Mesenchymal stem cell (in vitro differentiated cells and primary cell): ENCODE results near the gene OR52W1.

Source experiments
- DNase-seq: peaks from one replicate; pipeline ENCODE4 v3.0.0-alpha.2; 2013
- H2AFZ ChIP-seq: one replicate; pipeline ENCODE4 v1.6.1; 2013; ENCODE audit warnings: low read depth, mild to moderate bottlenecking, control low read depth, inconsistent platforms, low read length, moderate library complexity
- H2AK5ac ChIP-seq: 2 replicates; pipeline ENCODE4 v1.6.1; 2013; ENCODE audit warnings: low read length, moderate library complexity, mild to moderate bottlenecking, inconsistent platforms; ENCODE audit not compliant: severe bottlenecking
- H2BK120ac ChIP-seq: one replicate; pipeline ENCODE4 v1.6.1; 2013; ENCODE audit warnings: low read depth, mild to moderate bottlenecking, inconsistent platforms, low read length, moderate library complexity
- H2BK12ac ChIP-seq, 2 experiments: one replicate each; pipeline ENCODE4 v1.6.1; 2013; ENCODE audit warnings: inconsistent platforms in 2 of 2, low read length in 2 of 2, mild to moderate bottlenecking in 2 of 2, moderate library complexity in 2 of 2, control low read depth in 1 of 2
- H2BK15ac ChIP-seq: one replicate; pipeline ENCODE4 v1.6.1; 2013; ENCODE audit warnings: mild to moderate bottlenecking, low read depth, inconsistent platforms; ENCODE audit not compliant: poor library complexity, severe bottlenecking
- H2BK5ac ChIP-seq: 2 replicates; pipeline ENCODE4 v1.6.1; 2013; ENCODE audit warnings: low read depth, mild to moderate bottlenecking, low read length, control low read depth, inconsistent platforms; ENCODE audit not compliant: poor library complexity, severe bottlenecking
- H3K14ac ChIP-seq, 2 experiments: one replicate each; pipeline ENCODE4 v1.6.1; 2013; ENCODE audit warnings: inconsistent platforms in 2 of 2, low read length in 2 of 2, control low read depth in 1 of 2, mild to moderate bottlenecking in 1 of 2, moderate library complexity in 1 of 2
- H3K18ac ChIP-seq, 2 experiments: one replicate each; pipeline ENCODE4 v1.6.1; 2013; ENCODE audit warnings: inconsistent platforms in 2 of 2, low read length in 2 of 2, control low read depth in 1 of 2, low read depth in 1 of 2, mild to moderate bottlenecking in 1 of 2
- H3K23ac ChIP-seq, 2 experiments: one replicate each; pipeline ENCODE4 v1.6.1; 2013; ENCODE audit warnings: inconsistent platforms in 2 of 2, low read length in 2 of 2, mild to moderate bottlenecking in 2 of 2, moderate library complexity in 2 of 2, control low read depth in 1 of 2
- H3K27ac ChIP-seq: 2 replicates; pipeline ENCODE4 v1.5.1; 2013; ENCODE audit warnings: mild to moderate bottlenecking, moderate library complexity, low read length, control low read depth, inconsistent platforms; ENCODE audit not compliant: poor library complexity, severe bottlenecking
- H3K27me3 ChIP-seq, 2 experiments: 2 replicates each; pipeline versions ENCODE4 v1.6.1 to v1.7.0; 2013; ENCODE audit warnings: low read length in 2 of 2, mild to moderate bottlenecking in 2 of 2, moderate library complexity in 2 of 2, control low read depth in 1 of 2, inconsistent platforms in 1 of 2; ENCODE audit not compliant: control insufficient read depth in 1 of 2, insufficient read depth in 1 of 2
- H3K36me3 ChIP-seq, 2 experiments: 2 replicates each; pipeline versions ENCODE4 v1.6.1 to v1.7.0; 2013; ENCODE audit warnings: low read length in 2 of 2, control low read depth in 1 of 2, inconsistent platforms in 1 of 2, low read depth in 1 of 2, mild to moderate bottlenecking in 1 of 2; ENCODE audit not compliant: insufficient read depth in 2 of 2, control insufficient read depth in 1 of 2
- H3K4ac ChIP-seq, 2 experiments: one replicate each; pipeline ENCODE4 v1.6.1; 2013; ENCODE audit warnings: inconsistent platforms in 2 of 2, low read length in 2 of 2, mild to moderate bottlenecking in 2 of 2, moderate library complexity in 2 of 2, control low read depth in 1 of 2, low read depth in 1 of 2
- H3K4me1 ChIP-seq: 2 replicates; pipeline ENCODE4 v1.6.1; 2013; ENCODE audit warnings: low read depth, low read length, control low read depth; ENCODE audit not compliant: control insufficient read depth, insufficient read depth
- H3K4me2 ChIP-seq: 2 replicates; pipeline ENCODE4 v1.6.1; 2013; ENCODE audit warnings: low read length, mild to moderate bottlenecking, inconsistent platforms; ENCODE audit not compliant: poor library complexity, severe bottlenecking
- H3K4me3 ChIP-seq, 2 experiments: 2 replicates each; pipeline versions ENCODE4 v1.5.1 to v1.7.0; 2013; ENCODE audit warnings: low read length in 2 of 2, mild to moderate bottlenecking in 2 of 2, control low read depth in 1 of 2, low read depth in 1 of 2; ENCODE audit not compliant: insufficient read depth in 1 of 2
- H3K79me1 ChIP-seq: replicated peaks from 2 replicates; pipeline ENCODE4 v1.6.1; 2013; ENCODE audit warnings: mild to moderate bottlenecking, control low read depth, low read length, inconsistent platforms; ENCODE audit not compliant: poor library complexity, severe bottlenecking
- H3K9ac ChIP-seq: 2 replicates; pipeline ENCODE4 v1.7.0; 2013; ENCODE audit warnings: mild to moderate bottlenecking, low read length, moderate library complexity
- H3K9me3 ChIP-seq: 2 replicates; pipeline ENCODE4 v1.7.0; 2013; ENCODE audit warnings: mild to moderate bottlenecking, low read length; ENCODE audit not compliant: control insufficient read depth
- H4K8ac ChIP-seq: one replicate; pipeline ENCODE4 v1.6.1; 2013; ENCODE audit warnings: inconsistent platforms, mild to moderate bottlenecking, low read length, moderate library complexity
- H4K91ac ChIP-seq: one replicate; pipeline ENCODE4 v1.6.1; 2013; ENCODE audit warnings: mild to moderate bottlenecking, low read length, inconsistent platforms
- WGBS: methylation state at CpG from one replicate; pipeline ENCODE4 v1.1.7; 2013; ENCODE audit warnings: mixed read lengths; 5-methylcytosine and 5-hydroxymethylcytosine counted together

OR52W1 gene

DNA sequence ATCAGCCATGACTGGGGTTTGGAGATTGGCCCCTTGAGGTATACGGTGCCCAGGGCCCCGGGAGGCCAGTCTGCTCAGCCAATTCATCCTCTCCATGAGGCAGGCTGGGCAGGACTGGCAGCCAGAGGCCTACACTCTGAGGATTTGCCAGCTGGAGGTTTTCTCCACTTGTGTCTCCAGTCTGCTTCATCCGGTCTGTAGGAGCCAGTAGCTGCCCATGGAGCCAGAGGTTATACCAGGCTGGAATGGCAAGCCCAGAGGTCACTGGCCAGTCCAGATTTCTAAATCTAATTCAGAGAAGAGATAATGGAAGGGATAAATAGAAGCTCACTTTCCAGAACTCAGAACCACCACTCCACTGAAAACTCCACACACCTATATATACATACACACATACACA lies 25.4 kb downstream of the OR52W1 start:
- no peak overlapping the region for H2AFZ ChIP-seq
- no peak overlapping the region for H3K23ac ChIP-seq
- peaks cover 30% of the 10 kb centered on the region for H3K79me1 ChIP-seq
- H2BK12ac ChIP-seq: no peak overlapping the region
- H3K27ac ChIP-seq: no peak overlapping the region
- no peaks in the 10 kb centered on the region for H3K9me3 ChIP-seq
- no peak overlapping the region for H3K4me3 ChIP-seq
- no peak overlapping the region for H4K8ac ChIP-seq
- no peak overlapping the region for H4K91ac ChIP-seq
- H2BK120ac ChIP-seq: no peak overlapping the region
- H3K18ac ChIP-seq: no peak overlapping the region
- H3K4me1 ChIP-seq: no peaks in the 10 kb centered on the region
- H3K36me3 ChIP-seq: peaks cover 23 to 45% of the 10 kb centered on the region in 2 experiments
- no peak overlapping the region for H2BK15ac ChIP-seq
- no peak overlapping the region for H3K14ac ChIP-seq
- H3K4ac ChIP-seq: no peak overlapping the region
- WGBS: 88% methylated on average over 3 of the region's 3 CpGs
- no peaks in the 10 kb centered on the region for H3K27me3 ChIP-seq
- H2BK5ac ChIP-seq: no peak overlapping the region
- H2AK5ac ChIP-seq: no peak overlapping the region
- H3K4me2 ChIP-seq: no peak overlapping the region
- DNase-seq: no peak
- no peak overlapping the region for H3K9ac ChIP-seq

DNA sequence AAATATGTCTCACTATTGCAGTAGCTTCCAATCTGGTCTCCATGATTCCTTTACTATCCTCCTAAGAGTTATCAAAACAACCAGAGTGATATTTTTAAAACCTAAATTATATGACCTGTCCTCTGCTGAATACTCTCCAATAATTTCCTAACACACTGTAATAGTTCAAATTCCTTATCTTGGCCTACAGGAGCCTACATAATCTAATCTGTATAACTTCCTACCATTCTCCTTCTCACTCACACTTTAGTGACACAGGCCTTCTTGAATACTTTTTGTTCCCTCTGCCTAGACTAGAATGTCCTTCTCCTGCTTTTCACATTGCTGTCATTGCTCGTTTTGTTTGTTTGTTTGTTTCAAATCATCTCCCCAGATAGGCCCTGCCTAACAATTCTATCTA lies 26.0 kb downstream of the OR52W1 start:
- Histone ChIP-seq H4K8ac (no peak overlapping the region), H3K9me3 (no peaks in the 10 kb centered on the region), H3K36me3 (peaks cover 25 to 44% of the 10 kb centered on the region in 2 experiments), H2BK5ac (no peak overlapping the region), H3K79me1 (peaks cover 35% of the 10 kb centered on the region), H4K91ac (no peak overlapping the region), H3K27ac (no peak overlapping the region), H3K4ac (no peak overlapping the region), H3K18ac (no peak overlapping the region), H3K9ac (no peak overlapping the region), H2BK12ac (no peak overlapping the region), H2AFZ (no peak overlapping the region), H2AK5ac (no peak overlapping the region), H3K14ac (no peak overlapping the region), H3K4me2 (no peak overlapping the region), H3K4me3 (no peak overlapping the region), H2BK120ac (no peak overlapping the region), H3K4me1 (no peaks in the 10 kb centered on the region), H3K27me3 (no peaks in the 10 kb centered on the region), H3K23ac (no peak overlapping the region), H2BK15ac (no peak overlapping the region)
- WGBS: 79% methylated on average over 1 of the region's 1 CpG
- no peak for DNase-seq

DNA sequence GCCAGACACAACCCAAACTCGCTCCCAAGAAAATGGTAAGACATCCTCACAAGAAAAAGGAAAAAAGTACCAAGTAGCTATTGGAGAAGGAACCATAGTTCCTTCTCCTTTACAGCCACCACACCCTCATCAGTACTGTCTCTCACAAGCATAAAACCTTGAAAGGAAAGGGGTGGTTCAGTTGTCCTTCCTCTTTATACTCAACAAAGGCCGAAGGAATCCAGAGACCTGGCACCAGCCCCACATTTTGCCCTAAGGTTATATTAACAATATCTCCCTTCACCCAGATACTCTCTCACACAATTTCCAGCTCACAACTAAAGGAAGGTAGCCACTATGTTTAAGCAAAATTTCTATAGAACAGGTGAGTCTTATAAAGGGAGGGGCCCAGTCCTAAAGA lies 26.9 kb downstream of the OR52W1 start:
- H3K27ac ChIP-seq: no peak overlapping the region
- WGBS: 100% methylated on average over 2 of the region's 2 CpGs
- H2BK5ac ChIP-seq: no peak overlapping the region
- no peak overlapping the region for H3K14ac ChIP-seq
- H3K4me2 ChIP-seq: no peak overlapping the region
- H2BK15ac ChIP-seq: no peak overlapping the region
- H2AFZ ChIP-seq: no peak overlapping the region
- H3K4me1 ChIP-seq: no peaks in the 10 kb centered on the region
- no peaks in the 10 kb centered on the region for H3K9me3 ChIP-seq
- H2AK5ac ChIP-seq: no peak overlapping the region
- peaks cover 25 to 36% of the 10 kb centered on the region in 2 experiments for H3K36me3 ChIP-seq
- no peak overlapping the region for H3K4me3 ChIP-seq
- H3K9ac ChIP-seq: no peak overlapping the region
- no peak overlapping the region for H4K8ac ChIP-seq
- DNase-seq: no peak
- no peak overlapping the region for H2BK120ac ChIP-seq
- H3K79me1 ChIP-seq: peaks cover 36% of the 10 kb centered on the region
- no peaks in the 10 kb centered on the region for H3K27me3 ChIP-seq
- no peak overlapping the region for H3K4ac ChIP-seq
- H4K91ac ChIP-seq: no peak overlapping the region
- no peak overlapping the region for H2BK12ac ChIP-seq
- no peak overlapping the region for H3K23ac ChIP-seq
- no peak overlapping the region for H3K18ac ChIP-seq

DNA sequence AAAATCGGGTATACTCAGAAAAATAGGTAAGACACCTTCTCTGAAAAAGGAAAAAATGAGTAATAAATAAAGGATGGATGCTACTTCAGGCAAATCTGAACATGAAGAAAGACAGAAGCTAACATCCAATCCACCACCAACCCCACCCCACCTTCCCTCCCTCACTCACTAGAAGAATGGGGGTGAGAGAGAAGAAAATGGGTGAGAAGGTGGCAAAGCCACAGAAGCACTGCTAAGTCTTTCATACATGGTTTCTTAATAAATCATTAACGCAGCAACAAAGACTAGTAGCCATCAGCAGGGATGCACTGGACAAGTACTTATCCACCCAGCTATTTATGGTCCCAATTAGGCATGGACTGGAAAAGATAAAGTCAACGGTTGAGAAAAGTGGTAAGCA lies 29.5 kb downstream of the OR52W1 start:
- no peak overlapping the region for H2BK12ac ChIP-seq
- H2BK15ac ChIP-seq: no peak overlapping the region
- no peak overlapping the region for H3K23ac ChIP-seq
- WGBS: 57% methylated on average over 2 of the region's 3 CpGs
- H2AK5ac ChIP-seq: no peak overlapping the region
- H2BK5ac ChIP-seq: no peak overlapping the region
- peaks cover 11 to 13% of the 10 kb centered on the region in 2 experiments for H3K36me3 ChIP-seq
- H3K79me1 ChIP-seq: peaks cover 28% of the 10 kb centered on the region
- no peak overlapping the region for H3K4me3 ChIP-seq
- H3K4ac ChIP-seq: no peak overlapping the region
- H2AFZ ChIP-seq: no peak overlapping the region
- no peaks in the 10 kb centered on the region for H3K27me3 ChIP-seq
- H4K91ac ChIP-seq: no peak overlapping the region
- no peak overlapping the region for H3K18ac ChIP-seq
- H3K14ac ChIP-seq: no peak overlapping the region
- no peaks in the 10 kb centered on the region for H3K9me3 ChIP-seq
- H3K4me1 ChIP-seq: no peaks in the 10 kb centered on the region
- DNase-seq: no peak
- H4K8ac ChIP-seq: no peak overlapping the region
- H3K9ac ChIP-seq: no peak overlapping the region
- no peak overlapping the region for H2BK120ac ChIP-seq
- H3K27ac ChIP-seq: no peak overlapping the region
- no peak overlapping the region for H3K4me2 ChIP-seq
